Measurements from ENCODE around the gene PGK1. TPM values are rescaled to one million over a fixed set of nuclear protein-coding genes. Genes with fewer than 3 reads are reported as not detected.
"Not testable (repeated sequence)": the region's sequence is repeated elsewhere in the genome, so short reads cannot be mapped to it uniquely, and the experiment has no call there.

Gene PGK1
- total RNA-seq, 2 donors from 2014 or later: 277 to 296 TPM

DNA sequence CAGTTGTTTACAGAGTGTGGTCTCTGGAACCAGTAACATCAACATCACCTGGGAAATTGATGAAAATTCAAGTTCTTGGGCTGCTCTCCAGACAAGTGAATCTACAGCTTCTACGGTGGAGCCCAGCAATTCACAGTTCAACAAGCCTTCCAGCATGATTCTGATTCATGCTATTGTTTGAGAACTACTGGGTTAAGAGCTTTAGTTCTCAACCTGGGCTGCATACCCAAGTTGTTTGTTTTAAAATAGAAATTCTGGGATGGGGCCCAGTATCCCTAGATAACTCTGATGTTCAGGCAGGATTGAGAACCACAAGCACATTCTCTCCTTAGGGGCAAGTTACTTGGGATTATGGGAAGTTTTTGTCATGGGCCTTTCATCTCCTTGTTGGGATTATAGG is 37.9 kb upstream of the PGK1 start:
- Histone ChIP-seq H3K27ac (ENCODE audit: low read depth, low read length) (no peak overlapping the region), H3K4me3 (ENCODE audit: low read length) (no peak overlapping the region), H3K36me3 (ENCODE audit: control insufficient read depth, insufficient read depth, low read length) (no peaks in the 10 kb centered on the region), H3K9ac (ENCODE audit: extremely low read depth, low read length, poor library complexity, severe bottlenecking) (no peak overlapping the region), H3K27me3 (ENCODE audit: control insufficient read depth, insufficient read depth, low read length, poor library complexity, severe bottlenecking) (no peaks in the 10 kb centered on the region), H3K4me1 (ENCODE audit: control insufficient read depth, insufficient read depth, low read length) (peaks cover 6% of the 10 kb centered on the region), H3K9me3 (ENCODE audit: control insufficient read depth, low read length) (peaks cover 13% of the 10 kb centered on the region)
- DNase-seq: no peak
- Mint-ChIP-seq H3K36me3 (ENCODE audit: low read depth) (no peaks in the 10 kb centered on the region), H3K27ac (no peak overlapping the region), H3K4me1 (peaks cover 7% of the 10 kb centered on the region), H3K4me3 (no peak overlapping the region), H3K9me3 (peaks cover 68% of the 10 kb centered on the region), H3K27me3 (ENCODE audit: insufficient read depth) (no peaks in the 10 kb centered on the region)
- 83% methylated on average over 1 of the region's 1 CpG; no CpG with 5 or more reads in 1 of the 2 experiments for WGBS, 2 experiments (ENCODE audit: insufficient coverage in 1 of 2, insufficient read length in 1 of 2)
- TF ChIP-seq, protein P1, sequence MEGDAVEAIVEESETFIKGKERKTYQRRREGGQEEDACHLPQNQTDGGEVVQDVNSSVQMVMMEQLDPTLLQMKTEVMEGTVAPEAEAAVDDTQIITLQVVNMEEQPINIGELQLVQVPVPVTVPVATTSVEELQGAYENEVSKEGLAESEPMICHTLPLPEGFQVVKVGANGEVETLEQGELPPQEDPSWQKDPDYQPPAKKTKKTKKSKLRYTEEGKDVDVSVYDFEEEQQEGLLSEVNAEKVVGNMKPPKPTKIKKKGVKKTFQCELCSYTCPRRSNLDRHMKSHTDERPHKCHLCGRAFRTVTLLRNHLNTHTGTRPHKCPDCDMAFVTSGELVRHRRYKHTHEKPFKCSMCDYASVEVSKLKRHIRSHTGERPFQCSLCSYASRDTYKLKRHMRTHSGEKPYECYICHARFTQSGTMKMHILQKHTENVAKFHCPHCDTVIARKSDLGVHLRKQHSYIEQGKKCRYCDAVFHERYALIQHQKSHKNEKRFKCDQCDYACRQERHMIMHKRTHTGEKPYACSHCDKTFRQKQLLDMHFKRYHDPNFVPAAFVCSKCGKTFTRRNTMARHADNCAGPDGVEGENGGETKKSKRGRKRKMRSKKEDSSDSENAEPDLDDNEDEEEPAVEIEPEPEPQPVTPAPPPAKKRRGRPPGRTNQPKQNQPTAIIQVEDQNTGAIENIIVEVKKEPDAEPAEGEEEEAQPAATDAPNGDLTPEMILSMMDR (conservative IDR thresholded peaks at IDR 0.05): no peak

DNA sequence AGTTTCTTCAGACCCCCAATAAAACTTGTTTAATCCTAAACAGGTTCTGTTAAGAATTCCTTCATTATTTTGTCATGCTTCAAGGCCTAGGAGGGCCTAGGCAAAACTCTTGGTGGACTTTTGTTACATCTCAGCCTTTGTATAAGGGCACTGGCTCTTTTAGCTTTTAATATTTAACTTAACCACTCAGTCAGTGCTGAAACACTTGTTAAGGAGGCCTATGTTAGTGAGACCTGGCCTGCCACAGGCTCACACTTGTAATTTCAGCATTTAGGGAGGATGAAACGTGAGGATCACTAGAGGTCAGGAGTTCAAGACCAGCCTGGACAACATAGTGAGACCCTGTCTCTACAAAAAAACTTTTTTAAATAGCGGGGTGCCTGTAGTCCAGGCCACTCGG is 32.7 kb upstream of the PGK1 start:
- Mint-ChIP-seq H3K9me3 (peaks cover 67% of the 10 kb centered on the region), H3K27ac (no peak overlapping the region), H3K4me3 (no peak overlapping the region), H3K27me3 (ENCODE audit: insufficient read depth) (no peaks in the 10 kb centered on the region), H3K36me3 (ENCODE audit: low read depth) (no peaks in the 10 kb centered on the region), H3K4me1 (no peaks in the 10 kb centered on the region)
- Histone ChIP-seq H3K9me3 (ENCODE audit: control insufficient read depth, low read length) (peaks cover 18% of the 10 kb centered on the region), H3K27me3 (ENCODE audit: control insufficient read depth, insufficient read depth, low read length, poor library complexity, severe bottlenecking) (no peaks in the 10 kb centered on the region), H3K4me1 (ENCODE audit: control insufficient read depth, insufficient read depth, low read length) (no peaks in the 10 kb centered on the region), H3K36me3 (ENCODE audit: control insufficient read depth, insufficient read depth, low read length) (no peaks in the 10 kb centered on the region), H3K27ac (ENCODE audit: low read depth, low read length) (no peak overlapping the region), H3K9ac (ENCODE audit: extremely low read depth, low read length, poor library complexity, severe bottlenecking) (no peak overlapping the region), H3K4me3 (ENCODE audit: low read length) (no peak overlapping the region)
- no peak for DNase-seq
- TF ChIP-seq, protein P1 (conservative IDR thresholded peaks at IDR 0.05): no peak
- WGBS, 2 experiments (ENCODE audit: insufficient coverage in 1 of 2, insufficient read length in 1 of 2): 93% methylated on average over 3 of the region's 3 CpGs; no CpG with 5 or more reads in 1 of the 2 experiments

DNA sequence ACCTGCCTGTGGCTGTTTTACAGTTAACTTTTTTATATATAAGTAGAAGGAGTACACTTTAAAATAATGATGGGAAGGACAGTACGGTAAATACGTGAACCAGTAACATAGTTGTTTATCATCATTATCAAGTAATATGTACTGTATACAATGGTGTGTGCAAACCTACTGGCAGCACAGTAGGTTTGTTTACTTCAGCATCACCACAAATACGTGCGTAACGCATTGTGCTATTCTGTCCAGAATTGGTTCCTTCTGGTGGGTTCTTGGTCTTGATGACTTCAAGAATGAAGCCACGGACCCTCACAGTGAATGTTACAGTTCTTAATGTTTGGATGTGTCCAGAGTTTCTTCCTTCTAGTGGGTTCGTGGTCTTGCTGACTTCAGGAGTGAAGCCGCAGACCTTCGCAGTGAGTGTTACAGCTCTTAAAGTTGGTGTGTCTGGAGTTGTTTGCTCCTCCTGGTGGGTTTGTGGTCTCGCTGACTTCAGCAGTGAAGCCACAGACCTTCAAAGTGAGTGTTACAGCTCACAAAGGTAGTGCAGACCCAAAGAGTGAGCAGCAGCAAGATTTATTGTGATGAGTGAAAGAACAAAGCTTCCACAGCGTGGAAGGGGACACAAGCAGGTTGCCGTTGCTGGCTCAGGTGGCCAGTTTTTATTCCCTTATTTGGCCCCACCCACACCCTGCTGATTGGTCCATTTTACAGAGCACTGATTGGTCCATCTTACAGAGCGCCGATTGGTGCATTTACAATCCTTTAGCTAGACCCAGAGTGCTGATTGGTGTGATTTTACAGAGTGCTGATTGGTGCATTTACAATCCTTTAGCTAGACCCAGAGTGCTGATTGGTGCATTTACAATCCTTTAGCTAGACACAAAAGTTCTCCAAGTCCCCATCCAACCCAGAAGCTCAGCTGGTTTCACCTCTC is 30.6 kb upstream of the PGK1 start:
- not testable (repeated sequence) for H3K4me1 Mint-ChIP-seq; H3K4me3 Mint-ChIP-seq; DNase-seq; H3K27ac ChIP-seq (ENCODE audit: low read depth, low read length); H3K27me3 ChIP-seq (ENCODE audit: control insufficient read depth, insufficient read depth, low read length, poor library complexity, severe bottlenecking); H3K9ac ChIP-seq (ENCODE audit: extremely low read depth, low read length, poor library complexity, severe bottlenecking); H3K36me3 ChIP-seq (ENCODE audit: control insufficient read depth, insufficient read depth, low read length); H3K4me3 ChIP-seq (ENCODE audit: low read length); H3K4me1 ChIP-seq (ENCODE audit: control insufficient read depth, insufficient read depth, low read length); H3K36me3 Mint-ChIP-seq (ENCODE audit: low read depth); H3K27me3 Mint-ChIP-seq (ENCODE audit: insufficient read depth); H3K27ac Mint-ChIP-seq
- H3K9me3 ChIP-seq (ENCODE audit: control insufficient read depth, low read length): peaks cover 18% of the 10 kb centered on the region
- WGBS, 2 experiments (ENCODE audit: insufficient coverage in 1 of 2, insufficient read length in 1 of 2): 90% methylated on average over 10 of the region's 14 CpGs; no CpG with 5 or more reads in 1 of the 2 experiments
- H3K9me3 Mint-ChIP-seq: peaks cover 66% of the 10 kb centered on the region
